ENCODE measurements around the gene CUL4A.

CUL4A gene

DNA sequence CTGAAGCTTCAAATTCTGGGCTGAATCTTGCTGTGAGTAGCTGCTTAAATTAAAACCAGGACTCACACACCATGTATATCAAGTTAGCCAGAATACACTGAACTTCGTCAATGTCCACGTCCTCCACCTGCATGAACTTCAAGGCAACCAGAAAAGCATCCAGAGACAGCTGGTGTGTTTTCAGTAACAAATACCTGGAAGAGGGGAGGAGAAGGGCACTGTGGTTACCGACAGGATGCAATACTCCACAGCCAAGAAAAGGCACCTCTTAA, 30.6 kb upstream of the CUL4A start:
- in situ Hi-C loops (cut with MboI; ENCODE audit: low pct_unique_long_range_greater_than_20kb, low sequenced_read_pairs, unreplicated experiment): no loop called here
- DNase-seq (ENCODE audit: low spot score): no peak
- TF ChIP-seq, protein P1, sequence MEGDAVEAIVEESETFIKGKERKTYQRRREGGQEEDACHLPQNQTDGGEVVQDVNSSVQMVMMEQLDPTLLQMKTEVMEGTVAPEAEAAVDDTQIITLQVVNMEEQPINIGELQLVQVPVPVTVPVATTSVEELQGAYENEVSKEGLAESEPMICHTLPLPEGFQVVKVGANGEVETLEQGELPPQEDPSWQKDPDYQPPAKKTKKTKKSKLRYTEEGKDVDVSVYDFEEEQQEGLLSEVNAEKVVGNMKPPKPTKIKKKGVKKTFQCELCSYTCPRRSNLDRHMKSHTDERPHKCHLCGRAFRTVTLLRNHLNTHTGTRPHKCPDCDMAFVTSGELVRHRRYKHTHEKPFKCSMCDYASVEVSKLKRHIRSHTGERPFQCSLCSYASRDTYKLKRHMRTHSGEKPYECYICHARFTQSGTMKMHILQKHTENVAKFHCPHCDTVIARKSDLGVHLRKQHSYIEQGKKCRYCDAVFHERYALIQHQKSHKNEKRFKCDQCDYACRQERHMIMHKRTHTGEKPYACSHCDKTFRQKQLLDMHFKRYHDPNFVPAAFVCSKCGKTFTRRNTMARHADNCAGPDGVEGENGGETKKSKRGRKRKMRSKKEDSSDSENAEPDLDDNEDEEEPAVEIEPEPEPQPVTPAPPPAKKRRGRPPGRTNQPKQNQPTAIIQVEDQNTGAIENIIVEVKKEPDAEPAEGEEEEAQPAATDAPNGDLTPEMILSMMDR (IDR thresholded peaks at IDR 0.05; ENCODE audit: extremely low read depth, insufficient read depth, missing control alignments): no peak

DNA sequence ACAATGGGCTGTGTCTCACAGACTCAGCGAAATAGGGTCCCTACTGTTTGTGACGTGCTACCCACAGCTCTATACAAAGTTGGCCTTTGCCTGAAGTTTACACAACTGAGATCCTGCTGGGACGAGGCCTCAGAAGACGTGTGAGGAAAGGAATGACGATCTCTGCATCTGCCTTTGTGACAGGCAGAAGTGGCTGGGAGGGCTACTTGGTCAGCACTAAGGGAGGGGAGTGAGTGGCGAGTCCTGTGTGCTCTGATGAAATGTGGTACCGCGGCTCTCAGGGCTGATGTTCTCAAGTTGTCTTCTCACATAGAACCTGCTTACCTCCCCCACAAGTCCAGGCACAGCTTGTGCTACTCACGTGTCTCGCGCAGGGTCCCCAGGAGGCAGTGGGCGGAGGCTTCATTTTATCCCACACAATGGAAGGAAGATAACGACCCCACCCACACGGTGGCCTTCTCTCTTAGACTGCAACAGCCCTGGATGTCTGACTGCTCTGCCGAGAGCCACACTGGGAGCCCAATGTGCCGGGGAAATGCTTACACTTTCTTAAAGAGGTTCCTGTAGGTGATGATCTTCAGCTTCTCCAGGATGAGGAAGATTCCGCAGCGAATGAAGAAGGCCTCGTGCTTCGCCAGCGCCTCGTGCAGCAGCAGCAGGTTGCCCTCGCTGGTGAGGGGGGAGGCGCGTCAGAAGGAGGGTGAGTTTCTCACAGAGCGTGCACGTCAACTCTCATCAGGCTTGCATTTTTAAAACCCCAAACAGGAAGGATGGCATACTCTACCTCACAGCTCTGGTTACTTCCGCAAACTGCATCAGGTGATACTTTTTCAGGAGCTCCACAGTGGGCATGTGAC, 29.8 kb upstream of the CUL4A start:
- DNase-seq (ENCODE audit: low spot score): no peak
- TF ChIP-seq, protein P1 (IDR thresholded peaks at IDR 0.05; ENCODE audit: extremely low read depth, insufficient read depth, missing control alignments): no peak
- in situ Hi-C loops (cut with MboI; ENCODE audit: low pct_unique_long_range_greater_than_20kb, low sequenced_read_pairs, unreplicated experiment): no loop called here

DNA sequence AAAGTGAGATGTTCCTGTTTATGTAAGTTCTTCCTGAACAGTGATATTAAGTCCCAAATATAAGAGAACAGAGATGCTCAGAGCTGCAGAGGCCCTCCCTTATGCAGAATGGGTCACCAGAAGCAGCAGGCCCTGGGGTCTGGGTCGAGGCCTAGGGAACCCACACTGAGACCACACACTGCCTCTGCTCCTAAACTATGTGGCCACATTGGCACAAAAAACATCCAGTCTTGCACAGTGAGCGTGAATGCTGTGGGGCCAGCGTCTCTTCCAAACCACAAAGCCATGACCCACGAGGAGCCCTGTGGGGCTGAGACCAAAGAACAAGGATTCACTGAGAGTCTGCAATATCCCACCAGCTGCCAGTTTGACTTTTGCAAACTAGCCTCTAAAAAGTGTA, 27.4 kb upstream of the CUL4A start:
- in situ Hi-C loops (cut with MboI; ENCODE audit: low pct_unique_long_range_greater_than_20kb, low sequenced_read_pairs, unreplicated experiment): no loop called here
- DNase-seq (ENCODE audit: low spot score): no peak
- TF ChIP-seq, protein P1 (IDR thresholded peaks at IDR 0.05; ENCODE audit: extremely low read depth, insufficient read depth, missing control alignments): no peak

DNA sequence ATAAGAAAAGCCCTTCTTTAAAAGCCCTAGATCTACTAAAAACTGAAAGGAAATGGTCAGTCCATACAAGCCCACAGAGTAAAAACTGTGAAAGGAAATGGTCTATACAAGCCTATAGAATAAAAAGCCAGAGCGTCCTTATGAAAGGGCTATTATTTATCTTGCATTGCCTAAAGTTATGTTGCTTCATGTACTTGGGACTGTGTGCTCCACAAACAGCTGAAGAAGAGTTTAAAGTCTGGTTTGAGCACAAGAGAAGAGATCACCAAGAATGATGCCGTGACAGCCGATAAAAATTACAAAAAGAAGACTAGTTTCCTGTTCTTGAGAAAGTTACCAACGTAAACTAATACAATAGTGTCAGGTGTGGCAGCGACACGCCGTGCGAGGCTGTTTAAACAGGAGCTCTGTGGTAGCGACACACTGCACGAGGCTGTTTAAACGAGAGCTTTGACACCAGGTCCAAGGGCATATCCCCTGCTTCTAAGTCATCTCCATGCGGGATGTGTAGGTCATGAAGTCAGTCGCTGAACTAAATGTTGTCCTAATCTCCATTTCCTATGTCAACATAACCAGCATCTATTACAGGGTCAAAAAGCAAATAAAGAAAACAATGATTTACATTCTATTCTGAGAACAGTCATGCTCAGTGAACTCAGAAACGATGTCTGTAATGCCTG, 25.8 kb upstream of the CUL4A start:
- in situ Hi-C loops (cut with MboI; ENCODE audit: low pct_unique_long_range_greater_than_20kb, low sequenced_read_pairs, unreplicated experiment): no loop called here
- TF ChIP-seq, protein P1 (IDR thresholded peaks at IDR 0.05; ENCODE audit: extremely low read depth, insufficient read depth, missing control alignments): no peak
- no peak for DNase-seq (ENCODE audit: low spot score)

DNA sequence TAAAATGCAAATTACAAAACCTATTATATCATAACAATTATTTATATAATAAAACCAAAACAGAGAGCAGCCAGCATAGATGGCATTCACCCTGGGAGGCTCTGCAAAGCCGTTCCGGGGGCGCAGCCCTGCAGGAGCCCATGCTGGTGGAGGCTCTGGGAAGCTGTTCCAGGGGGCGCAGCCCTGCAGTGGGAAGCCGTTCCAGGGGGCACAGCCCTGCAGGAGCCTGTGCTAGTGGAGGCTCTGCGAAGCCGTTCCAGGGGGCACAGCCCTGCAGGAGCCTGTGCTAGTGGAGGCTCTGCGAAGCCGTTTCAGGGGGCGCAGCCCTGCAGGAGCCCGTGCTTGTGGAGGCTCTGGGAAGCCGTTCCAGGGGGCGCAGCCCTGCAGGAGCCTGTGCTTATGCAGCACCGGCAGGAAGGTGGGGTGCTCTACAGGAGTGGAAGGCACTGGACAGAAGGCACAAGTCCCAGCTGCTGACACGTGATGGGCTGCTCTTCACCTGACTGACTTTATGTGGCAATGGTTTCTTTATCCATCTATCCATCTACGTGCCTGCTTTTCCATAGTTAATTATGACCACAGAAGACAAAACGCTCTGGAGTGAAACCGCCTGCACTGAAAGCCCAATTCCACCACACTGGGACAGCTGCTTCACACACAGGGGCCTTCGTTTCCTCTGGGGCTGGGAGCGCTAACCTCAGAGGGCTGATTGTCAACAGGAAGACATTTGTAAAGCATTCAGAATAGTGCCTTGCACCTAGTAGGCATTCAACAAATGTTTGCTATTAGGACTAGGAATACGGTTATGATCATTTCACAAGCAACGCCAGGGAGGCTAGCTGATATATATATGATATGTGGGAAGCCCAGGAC, 24.6 kb upstream of the CUL4A start:
- DNase-seq (ENCODE audit: low spot score): no peak
- TF ChIP-seq, protein P1 (IDR thresholded peaks at IDR 0.05; ENCODE audit: extremely low read depth, insufficient read depth, missing control alignments): no peak
- in situ Hi-C loops (cut with MboI; ENCODE audit: low pct_unique_long_range_greater_than_20kb, low sequenced_read_pairs, unreplicated experiment): no loop called here

DNA sequence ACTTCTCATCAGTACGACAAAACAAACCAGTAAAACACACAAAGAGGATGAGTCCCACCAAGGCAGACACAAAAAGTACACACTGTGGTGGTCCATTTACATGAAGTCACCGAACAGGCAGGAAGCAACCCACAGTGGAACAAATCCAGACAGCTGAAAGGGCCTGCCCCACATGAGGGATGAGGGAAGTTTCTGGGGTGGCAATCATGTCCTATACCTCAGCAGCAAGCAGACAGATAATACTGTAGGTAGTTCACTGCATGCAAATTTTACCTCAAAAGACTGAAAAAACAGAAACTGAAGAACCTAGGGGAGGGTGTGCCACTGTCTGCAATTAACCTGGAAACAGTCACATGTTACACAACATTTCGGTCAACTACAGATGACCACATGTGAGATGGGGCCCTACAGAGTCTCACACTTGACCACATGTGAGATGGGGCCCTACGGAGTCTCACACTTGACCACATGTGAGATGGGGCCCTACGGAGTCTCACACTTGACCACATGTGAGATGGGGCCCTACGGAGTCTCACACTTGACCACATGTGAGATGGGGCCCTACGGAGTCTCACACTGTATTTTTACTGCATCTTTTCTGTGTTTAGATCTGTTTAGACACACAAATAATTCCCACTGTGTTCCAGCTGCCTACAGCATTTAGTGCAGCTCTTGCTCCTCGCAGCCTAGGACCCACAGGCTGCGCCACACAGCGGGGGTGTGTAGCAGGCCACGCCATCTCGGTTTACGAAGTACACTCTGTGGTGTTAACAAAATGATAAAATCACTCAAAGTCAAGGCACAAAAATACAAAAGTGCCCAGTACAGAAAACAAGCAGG, 23.1 kb upstream of the CUL4A start:
- peak; percentile 86 for DNase-seq (ENCODE audit: low spot score)
- in situ Hi-C loops (cut with MboI; ENCODE audit: low pct_unique_long_range_greater_than_20kb, low sequenced_read_pairs, unreplicated experiment): no loop called here
- TF ChIP-seq, protein P1 (IDR thresholded peaks at IDR 0.05; ENCODE audit: extremely low read depth, insufficient read depth, missing control alignments): no peak
